GM12864 (cell line): Measurements from ENCODE around the gene B4GALT5.
"Not testable (repeated sequence)": the region's sequence is repeated elsewhere in the genome, so short reads cannot be mapped to it uniquely, and the experiment has no call there.

Experiments
- DNase-seq: peaks from one replicate; pipeline ENCODE4 v3.0.0-alpha.2; 2011; ENCODE audit warnings: low read depth
- H3K4me3 ChIP-seq: 2 replicates; pipeline ENCODE4 v1.5.1; 2011; ENCODE audit warnings: mild to moderate bottlenecking, low read depth, low read length, control low read depth
- TF ChIP-seq, protein P1 (sequence below): IDR thresholded peaks from 2 replicates; pipeline ENCODE4 v1.5.1; 2011; ENCODE audit warnings: low read depth, mild to moderate bottlenecking, moderate library complexity, low read length, control low read depth, inconsistent platforms; ENCODE audit errors: missing control alignments

B4GALT5 gene

DNA sequence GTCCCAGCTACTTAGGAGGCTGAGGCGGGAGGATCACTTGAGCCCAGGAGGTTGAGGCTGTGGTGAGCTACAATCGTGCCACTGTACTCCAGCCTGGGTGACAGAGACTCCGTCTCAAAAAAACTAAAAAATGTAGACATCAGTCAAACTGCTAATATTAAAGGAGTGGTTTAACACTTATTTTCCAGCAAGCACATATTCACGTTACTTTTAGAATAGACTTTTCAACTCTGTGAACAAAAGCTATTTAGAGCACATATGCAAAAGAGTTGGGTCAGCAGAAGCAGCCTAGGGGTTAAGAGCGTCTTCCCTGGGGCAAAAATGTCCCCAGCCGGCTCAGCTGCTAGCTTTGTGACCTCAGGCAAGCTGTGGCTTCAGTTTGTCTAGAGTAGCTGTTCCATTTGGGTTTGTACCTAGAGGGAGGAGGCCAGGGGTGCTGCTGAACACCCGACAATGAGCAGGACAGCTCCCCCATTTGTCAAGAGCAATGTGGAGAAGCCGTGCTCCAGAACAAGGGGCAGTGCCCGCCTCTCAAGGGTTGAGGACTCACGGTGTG, 83.2 kb downstream of the B4GALT5 start:
- peak; percentile 82 for DNase-seq
- H3K4me3 ChIP-seq: no peak overlapping the region; the same call in 1 of the 2 replicates
- TF ChIP-seq, protein P1, sequence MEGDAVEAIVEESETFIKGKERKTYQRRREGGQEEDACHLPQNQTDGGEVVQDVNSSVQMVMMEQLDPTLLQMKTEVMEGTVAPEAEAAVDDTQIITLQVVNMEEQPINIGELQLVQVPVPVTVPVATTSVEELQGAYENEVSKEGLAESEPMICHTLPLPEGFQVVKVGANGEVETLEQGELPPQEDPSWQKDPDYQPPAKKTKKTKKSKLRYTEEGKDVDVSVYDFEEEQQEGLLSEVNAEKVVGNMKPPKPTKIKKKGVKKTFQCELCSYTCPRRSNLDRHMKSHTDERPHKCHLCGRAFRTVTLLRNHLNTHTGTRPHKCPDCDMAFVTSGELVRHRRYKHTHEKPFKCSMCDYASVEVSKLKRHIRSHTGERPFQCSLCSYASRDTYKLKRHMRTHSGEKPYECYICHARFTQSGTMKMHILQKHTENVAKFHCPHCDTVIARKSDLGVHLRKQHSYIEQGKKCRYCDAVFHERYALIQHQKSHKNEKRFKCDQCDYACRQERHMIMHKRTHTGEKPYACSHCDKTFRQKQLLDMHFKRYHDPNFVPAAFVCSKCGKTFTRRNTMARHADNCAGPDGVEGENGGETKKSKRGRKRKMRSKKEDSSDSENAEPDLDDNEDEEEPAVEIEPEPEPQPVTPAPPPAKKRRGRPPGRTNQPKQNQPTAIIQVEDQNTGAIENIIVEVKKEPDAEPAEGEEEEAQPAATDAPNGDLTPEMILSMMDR: no peak

DNA sequence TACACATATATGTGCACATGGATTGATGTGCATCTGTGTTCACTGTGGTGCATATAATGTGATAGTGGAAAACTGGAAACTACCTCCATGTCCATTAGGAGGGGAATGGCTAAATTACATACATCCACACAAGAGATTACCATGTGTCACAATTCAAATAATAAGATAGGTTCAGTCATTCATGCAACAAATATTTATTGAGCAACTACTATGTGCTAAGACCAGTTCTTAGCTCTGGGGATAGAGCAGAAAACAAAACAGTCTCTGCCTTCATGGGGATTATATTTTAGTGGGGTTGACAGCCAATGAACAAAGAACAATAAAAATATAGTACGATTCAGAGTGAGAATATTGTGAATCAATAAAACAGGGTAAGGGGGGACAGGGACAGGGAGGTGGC, 84.1 kb downstream of the B4GALT5 start:
- TF ChIP-seq, protein P1: no peak
- no peak overlapping the region for H3K4me3 ChIP-seq
- DNase-seq: no peak

DNA sequence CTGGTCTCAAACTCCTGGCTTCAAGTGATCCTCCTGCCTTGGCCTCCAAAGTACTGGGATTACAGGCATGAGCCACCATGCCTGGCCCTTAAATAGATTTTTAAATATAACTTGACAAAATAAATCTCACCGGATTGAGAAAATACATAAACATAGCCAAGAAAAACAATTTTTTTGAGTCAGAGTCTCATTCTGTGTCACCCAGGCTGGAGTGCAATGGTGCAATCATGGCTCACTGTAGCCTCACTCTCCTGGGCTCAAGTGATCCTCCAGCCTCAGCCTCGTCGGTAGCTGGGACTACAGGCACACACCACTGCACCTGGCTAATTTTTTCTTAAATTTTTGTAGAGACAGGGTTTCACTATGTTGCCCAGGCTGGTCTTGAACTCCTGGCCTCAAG, 85.4 kb downstream of the B4GALT5 start:
- DNase-seq, H3K4me3 ChIP-seq: not testable (repeated sequence)

DNA sequence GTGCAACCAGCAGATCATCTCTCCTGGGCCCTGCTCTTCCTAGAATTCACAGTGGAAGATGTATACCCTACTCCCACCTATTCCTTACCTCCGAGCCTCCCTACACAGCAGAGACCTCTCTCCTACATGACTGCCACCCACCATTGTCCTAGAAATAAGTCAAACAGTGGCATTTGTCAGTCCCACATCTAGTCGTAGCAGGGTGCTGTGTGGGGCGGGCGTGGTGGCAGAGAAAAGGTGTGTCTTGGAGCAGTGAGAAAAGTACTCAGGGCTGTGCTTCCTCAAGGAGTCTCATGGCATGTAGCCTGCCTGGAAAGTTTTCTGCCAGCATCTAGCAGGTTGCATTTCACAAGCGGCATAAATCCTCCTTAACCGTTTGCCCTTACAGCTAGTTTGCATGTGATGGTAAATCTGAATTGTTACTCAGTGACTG, 86.3 kb downstream of the B4GALT5 start:
- TF ChIP-seq, protein P1: no peak
- no peak overlapping the region for H3K4me3 ChIP-seq
- DNase-seq: no peak

DNA sequence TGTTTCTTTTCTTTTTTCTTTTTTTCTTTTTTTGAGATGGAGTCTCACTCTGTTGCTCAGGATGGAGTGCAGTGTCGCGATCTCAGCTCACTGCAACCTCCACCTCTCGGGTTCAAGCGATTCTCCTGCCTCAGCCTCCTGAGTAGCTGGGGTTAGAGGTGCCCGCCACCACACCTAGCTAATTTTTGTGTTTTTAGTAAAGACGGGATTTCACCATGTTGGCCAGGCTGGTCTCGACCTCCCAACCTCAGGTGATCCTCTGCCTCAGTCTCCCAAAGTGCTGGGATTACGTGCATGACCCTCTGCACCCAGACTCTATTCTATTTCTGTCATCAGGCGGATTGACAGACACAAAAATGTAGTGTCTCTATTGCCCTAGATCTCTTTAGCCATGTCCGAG, 88.7 kb downstream of the B4GALT5 start:
- H3K4me3 ChIP-seq, DNase-seq: not testable (repeated sequence)

DNA sequence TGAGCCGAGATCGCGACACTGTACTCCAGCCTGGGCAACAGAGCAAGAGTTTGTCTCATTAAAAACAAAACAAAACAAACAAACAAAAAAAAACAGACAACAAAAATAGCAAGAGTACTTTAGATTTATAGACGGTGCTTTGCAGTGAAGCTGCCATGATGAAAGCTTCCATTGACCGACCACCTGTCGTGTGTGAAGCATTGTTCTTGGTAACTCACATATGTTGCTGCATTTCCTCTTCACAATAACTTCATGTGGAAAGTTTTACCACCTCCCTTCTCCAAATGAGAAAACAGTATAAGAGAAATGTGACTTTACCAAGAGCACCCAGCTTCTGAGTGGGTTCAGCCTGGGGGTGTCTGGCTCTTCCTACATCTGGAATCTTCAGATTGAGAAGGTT, 89.4 kb downstream of the B4GALT5 start:
- DNase-seq: no peak
- H3K4me3 ChIP-seq: no peak overlapping the region
- TF ChIP-seq, protein P1: no peak

GRCh38 chr20:49622243-49622642, 91.4 kb downstream of the B4GALT5 start:
- no peak for DNase-seq
- no peak overlapping the region for H3K4me3 ChIP-seq
- TF ChIP-seq, protein P1: no peak

GRCh38 chr20:49620364-49621240, 93.1 kb downstream of the B4GALT5 start:
- H3K4me3 ChIP-seq: peak overlapping the region; percentile 21; the same call in 1 of the 2 replicates
- TF ChIP-seq, protein P1: no peak

More at GRCh38 chr20:49620364-49621240, 93.1 kb downstream of the B4GALT5 start:
- peak; percentile 94 for DNase-seq
